HG03103 (cell line): ENCODE measurements around the gene KL.

Experiments
- ATAC-seq: cut with Tn5 transposase; IDR thresholded peaks from one replicate; pipeline ENCODE4 v1.9.1; 2021; ENCODE audit warnings: low read depth; ENCODE audit not compliant: unreplicated experiment

Gene KL

DNA sequence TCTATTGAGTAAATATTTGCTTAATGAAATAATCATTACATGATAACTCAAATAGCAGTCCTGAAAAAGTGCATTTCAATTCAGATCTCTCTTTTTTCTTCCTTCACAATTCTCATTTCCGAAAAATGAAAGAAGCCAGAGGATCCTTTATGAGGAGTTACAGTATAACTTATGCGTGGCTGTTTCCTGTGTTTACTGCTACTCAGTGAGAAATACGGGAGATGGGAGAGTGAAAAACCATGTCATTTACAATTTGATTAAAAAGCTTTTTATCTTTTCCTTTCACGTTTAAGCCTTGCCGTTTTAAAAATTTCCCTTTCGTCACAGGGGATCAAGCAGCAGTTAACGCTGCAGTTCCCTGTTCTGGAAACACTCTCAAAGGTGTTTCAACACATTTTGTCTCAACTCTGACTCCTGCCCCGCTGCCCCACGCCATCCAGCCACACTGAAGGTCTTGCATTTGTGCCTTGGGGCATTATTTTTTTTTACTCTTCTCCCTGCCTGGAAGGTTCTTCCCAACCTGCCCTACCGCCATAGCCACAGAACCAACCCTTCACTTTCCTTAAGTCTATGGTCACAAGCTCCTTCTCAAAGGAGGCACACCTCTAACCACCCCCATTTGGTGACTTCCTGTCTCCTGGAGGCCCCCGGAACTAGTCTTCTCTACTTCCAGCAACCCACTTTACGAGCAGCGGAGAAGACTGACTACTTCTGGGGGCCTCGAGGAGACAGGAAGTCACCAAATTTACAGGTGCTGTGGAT, 17.0 kb downstream of the KL start:
- ATAC-seq = peak; percentile 59

DNA sequence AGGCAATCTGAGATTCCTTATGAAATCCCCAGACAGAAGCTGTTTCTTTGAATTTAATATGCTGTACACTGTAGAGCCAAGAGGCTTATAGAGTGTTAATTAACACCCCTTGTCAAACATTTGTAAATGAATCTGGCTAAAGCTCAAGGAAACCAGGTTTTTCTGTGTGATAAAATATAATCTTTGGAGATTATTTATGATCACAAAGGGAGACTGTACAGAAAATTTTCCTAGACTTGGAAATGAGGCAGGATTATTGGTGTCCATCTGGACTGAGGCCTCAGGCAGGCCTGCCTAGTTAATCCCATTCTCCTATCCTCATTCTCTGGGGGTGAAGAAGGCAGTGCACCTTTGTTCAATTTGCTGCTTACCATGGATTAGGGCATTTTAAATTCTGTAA, 17.8 kb downstream of the KL start:
- no peak for ATAC-seq

DNA sequence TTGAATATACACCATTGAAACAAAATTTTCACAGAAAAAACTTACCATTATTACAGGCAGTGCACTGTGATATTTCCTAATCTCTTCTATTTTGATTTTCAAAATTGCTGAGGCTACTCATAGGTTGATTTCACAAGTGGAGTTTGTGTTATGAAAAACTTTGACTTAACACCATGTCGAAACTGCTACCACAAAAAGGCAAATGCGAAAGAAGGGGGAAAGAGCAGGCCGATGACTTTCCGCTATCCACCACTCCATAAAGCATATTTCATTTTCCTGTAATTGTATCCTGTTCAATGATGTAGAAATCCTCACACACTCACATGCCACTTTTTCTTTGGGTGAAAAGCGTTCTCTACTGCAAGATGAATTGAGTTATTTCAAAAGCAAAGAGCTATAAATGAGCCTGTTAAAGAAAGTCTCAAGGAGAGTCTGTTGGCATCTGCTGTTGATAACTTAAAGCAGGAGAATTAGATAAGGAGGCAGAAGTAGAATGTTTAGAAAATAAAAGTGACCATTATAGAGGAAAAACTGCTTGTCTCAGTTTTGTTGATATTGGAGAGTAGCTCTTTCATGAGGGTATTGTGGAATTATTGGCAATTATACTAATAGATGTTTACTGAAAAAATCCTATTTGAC, 18.8 kb downstream of the KL start:
- no peak for ATAC-seq

DNA sequence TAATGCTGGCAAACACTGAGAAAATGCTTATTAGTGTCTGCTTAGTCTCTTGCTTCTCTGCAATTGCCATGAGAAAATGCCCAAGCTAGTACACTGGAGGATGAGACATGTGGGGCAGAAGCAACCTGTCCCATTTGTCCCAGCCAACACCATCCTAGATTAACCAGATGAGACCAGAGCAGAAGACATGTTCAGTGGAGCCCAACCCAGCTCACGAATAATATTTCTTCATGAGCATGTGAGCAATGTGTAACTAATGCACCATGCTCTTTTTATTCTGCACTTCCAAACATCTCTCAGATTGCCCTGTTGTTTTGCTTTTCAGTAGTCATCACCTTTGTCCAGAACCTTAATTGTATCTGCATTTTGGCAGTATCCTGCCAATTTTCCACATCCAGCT, 21.4 kb downstream of the KL start:
- no peak for ATAC-seq

DNA sequence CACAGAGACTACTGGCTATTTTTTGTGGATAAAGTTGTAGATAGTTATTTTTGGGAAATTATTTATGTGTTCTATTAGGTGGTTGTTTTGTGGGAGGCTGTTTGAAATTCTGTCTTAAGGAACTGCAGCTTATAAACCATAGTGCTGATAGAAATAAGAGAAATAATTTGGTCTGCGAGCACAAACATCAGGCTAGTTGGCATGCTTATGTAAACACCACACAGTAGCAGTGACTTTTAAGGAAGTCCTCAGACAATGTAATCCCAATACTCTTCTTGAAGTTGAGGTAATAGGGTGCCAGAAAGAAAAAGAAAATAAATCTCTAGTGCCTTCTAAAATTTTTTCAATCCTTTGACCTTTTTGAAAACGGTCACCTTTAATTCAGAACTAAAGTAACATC, 23.9 kb downstream of the KL start:
- ATAC-seq = no peak

DNA sequence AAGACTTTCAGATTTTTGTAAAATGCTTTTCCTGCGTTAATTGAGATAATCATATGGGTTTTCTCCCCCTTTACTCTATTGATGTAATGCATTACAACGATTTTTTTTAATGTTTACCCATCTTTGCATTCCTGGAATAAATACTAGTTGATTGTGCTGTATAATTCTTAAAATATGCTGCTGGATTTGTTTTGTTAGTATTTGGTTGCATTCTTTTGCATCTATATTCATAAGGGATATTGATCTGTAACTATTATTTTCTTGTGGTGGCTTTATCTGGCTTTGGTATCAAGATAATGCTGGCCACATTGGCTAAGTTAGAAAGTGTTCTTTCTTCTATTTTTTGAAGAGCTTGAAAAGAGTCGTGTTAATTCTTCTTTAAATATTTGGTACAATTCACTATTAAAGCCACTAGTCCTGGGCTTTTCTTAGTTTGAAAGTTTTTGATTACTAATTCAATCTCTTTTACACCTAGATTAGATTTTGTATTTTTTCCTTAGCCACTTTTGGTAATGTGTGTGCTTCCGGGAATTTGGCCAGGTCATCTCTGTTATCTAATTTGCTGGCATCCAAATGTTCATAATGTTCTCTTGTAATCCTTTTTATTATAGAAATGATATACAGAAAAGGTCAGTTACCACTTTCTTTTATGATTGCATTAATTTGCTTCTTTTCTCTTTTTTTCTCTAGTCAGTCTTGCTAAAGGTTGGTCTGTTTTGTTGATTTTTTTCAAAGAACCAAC, 29.8 kb downstream of the KL start:
- no peak for ATAC-seq

DNA sequence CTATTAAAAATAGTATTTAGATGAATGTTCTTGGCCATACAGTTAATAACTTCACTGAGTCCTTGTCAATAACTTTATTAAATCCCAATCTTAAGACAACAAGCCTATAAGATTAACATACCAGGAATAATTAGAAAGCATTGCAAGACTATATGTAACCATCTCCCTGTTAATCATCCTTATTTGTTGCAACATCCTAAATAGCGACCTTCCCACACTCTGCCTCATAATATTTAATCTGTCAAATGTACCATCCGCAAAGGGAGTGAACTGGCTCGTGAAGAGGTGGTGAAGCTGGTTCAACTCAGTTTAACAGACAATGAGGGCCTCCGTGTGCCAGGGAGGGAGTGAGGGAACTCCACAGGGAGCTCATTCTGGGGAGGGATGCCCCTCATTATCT, 33.9 kb downstream of the KL start:
- no peak for ATAC-seq

DNA sequence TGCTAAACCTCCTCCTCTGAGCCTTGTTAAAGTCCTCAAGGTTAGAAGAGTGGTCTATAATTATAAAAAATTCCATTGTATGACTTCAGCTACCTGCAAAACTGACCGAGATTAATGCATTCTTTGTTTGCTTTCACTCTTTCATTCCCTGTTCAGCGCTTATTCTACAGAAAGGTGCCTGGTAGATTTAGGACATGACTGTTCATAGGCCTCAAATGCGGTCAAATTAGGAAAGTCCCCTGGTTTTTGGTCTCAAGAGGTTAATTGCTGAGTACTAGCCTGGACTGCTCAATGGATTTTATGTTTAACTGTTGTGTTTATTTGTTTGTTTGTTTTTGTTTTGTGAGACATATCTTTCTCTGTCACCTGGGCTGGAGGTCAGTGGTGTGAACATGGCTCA, 35.4 kb downstream of the KL start:
- ATAC-seq = no peak

DNA sequence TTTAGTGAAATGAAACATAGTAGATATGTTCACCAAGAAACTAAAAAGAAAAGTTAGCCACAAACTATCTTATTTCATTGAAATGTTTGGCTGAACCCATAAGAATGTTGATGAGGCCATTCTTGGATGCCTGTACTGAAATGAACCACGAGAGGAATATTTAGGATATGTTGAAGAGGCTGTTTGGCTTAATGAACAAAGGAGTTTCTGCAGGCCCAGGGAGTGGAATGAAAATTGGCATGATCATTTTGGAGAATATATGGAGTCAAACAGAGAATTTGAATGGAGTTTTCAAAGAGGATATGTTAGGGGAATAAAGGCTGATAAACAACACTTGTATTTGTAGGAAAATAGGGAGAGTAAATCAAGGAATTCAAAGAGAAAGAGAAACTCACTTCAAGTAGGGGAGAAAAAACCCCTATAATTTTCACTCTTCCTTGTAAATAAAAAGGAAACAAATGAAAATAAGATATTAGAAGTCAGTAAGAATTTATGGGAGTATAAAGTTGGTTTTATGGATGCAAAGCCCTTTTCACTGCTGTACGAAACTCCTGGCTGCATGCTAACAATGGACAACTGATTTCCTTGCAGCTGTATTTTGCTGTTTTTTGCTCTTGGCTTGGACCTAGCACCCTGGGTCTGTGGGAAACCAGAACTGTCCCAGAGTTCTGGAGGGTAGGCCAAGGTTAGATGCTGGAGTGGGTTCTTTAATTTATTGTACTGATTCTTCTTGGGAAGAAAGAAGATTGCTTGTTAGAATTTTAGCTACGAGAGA, 36.5 kb downstream of the KL start:
- no peak for ATAC-seq

DNA sequence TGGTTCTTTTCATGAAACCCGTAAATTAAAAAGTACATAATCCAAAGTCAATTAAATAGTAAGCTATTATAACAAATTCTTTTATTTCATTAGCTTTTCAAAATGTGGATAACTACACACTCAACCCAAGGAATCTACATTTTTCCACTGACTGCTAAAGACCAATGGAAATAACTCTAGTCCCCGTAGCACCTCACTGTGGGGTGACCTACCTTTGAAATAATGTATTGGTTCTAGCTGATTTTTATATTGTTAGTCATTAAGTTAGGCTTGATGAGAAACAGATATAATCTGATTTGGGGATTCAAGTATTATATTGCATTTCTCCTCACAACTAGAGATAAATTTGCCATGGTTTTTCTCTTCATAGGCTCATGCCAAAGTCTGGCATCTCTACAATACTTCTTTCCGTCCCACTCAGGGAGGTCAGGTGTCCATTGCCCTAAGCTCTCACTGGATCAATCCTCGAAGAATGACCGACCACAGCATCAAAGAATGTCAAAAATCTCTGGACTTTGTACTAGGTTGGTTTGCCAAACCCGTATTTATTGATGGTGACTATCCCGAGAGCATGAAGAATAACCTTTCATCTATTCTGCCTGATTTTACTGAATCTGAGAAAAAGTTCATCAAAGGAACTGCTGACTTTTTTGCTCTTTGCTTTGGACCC, 37.3 kb downstream of the KL start:
- no peak for ATAC-seq

DNA sequence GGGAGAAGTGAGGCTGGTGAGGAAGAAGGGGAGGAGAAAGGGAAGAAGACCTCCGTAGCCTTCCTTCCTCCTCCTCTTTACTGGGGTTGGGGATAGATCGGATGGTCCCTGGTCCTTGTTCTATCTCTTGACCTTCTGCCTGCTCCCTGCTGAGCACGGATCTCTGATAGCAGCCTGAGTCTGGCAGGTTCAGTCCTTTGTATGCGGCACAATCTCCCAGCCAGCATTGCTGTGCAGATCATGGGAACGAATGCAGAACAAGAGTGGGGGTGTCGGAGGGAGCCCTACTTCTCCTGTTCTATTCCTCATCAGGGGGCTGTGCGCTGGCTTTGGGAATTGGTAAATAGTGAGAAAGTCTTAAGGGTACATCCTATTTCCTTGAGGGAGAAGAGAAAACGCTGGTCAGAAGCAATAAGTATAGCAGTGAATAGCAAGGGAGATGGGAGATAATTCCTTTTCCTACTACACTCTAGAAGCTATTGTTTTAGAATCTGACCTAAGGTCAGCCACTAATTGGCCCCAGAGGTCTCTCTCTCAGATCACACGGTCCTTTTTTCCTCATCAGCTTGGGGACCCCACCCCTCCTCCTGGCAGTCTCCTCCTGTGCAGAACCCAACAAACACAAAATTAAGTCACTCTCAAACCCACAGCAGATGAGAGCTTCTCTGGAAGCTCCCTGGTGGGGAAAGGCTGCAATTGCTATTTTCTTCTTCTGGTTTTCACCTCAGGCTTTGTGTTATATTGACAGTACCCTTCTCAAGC, 41.0 kb downstream of the KL start:
- no peak for ATAC-seq

DNA sequence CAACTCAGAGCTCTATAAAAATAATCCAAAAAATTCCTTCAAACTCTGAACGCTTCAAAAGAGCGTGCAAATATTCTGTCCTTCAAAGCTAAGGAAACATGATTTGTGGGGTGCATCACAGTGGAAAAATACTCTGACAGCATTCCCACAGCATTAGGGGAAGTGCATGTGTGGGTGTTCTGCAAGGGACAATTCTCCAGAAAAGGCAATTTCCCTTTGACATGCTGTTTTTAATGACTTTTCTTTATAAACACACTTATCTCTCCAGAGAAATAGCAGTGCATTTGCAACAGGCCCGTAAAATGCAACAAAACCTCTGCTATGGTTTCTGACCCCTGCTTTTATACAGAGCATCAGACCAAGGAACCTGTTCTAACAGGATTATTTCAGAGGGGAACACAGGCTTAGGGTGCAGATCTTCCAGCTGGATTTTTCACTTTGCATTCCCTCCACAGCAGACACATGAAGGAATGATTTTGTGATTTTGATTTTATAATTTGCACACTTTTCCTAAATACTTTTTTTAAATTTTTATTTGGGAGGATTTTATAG, 42.6 kb downstream of the KL start:
- no peak for ATAC-seq

DNA sequence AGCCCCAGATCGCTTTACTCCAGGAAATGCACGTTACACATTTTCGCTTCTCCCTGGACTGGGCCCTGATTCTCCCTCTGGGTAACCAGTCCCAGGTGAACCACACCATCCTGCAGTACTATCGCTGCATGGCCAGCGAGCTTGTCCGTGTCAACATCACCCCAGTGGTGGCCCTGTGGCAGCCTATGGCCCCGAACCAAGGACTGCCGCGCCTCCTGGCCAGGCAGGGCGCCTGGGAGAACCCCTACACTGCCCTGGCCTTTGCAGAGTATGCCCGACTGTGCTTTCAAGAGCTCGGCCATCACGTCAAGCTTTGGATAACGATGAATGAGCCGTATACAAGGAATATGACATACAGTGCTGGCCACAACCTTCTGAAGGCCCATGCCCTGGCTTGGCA, 44.6 kb downstream of the KL start:
- ATAC-seq = no peak

DNA sequence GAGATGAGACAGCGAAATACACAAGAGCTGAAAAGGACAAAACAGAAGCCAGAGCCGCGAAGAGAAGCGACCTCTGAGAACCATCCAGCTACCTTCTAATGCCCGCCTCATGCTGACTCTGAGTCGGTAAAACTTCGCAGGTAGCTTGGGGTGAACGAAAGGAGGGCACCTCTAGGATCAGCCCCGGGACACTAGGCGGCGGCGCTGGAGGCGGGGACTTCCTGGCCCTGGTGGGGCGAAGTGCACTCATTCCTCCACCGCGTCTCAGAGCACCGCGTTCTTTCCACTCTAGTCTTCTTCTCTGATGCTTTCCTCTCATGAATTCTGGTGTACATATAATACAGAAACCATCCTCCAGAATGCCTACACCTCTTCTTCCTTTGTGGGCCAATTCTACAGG, 50.1 kb downstream of the KL start:
- ATAC-seq = no peak

DNA sequence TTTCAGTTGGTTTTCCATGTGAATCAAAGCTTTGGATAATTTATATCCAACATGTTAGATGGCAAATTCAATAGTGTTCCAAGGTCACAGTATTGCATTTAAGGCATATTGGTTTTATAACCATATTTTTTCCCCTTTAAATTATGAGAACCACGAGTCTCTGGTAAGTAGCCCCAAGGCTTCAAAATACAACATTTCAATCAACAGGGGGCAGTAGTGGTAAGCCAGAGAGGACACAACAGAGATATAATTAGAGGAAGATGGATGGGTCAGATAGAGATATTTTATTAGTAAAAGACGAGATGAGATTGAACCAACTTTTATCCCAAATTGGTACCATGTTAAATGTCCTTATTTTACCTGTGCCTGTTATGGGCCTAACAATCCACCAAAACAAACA, 53.1 kb downstream of the KL start:
- ATAC-seq = no peak

DNA sequence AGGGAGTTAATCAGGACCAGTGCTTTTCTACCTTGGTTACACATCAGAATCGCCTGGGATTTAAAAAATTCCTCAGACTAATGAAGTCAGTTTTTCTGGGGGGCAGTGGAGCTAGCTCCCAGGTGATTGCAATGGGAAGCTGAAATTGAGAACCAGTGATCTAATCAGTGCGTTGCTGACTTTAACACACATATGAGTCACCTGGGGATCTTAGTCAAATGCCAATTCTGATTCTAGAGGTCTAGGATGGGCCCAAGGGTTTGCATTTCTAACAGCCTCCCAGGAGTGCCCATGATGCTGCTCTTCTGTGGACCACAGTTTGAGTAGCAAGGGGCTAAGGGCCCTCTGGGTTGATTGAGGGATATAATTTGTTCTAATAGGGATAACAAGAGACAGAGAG, 54.5 kb downstream of the KL start:
- no peak for ATAC-seq

DNA sequence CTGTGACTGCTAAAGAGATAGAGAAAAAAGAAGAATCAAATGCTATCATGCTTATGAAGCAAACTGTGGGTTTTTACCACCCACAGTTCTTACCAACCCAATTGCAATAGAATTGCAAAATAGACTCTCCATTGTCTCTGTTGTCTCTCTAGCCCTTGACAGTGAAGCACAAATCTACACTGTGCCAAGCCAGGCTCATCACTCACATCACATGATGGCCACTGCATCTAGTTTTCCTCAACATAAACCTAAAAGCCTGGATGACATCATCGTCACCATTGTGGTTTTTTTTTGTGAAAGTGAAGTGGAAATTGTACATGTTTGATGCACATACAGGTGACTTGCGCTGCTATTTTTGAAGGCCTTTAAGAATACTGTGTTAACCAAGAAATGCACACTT, 56.1 kb downstream of the KL start:
- ATAC-seq = no peak

DNA sequence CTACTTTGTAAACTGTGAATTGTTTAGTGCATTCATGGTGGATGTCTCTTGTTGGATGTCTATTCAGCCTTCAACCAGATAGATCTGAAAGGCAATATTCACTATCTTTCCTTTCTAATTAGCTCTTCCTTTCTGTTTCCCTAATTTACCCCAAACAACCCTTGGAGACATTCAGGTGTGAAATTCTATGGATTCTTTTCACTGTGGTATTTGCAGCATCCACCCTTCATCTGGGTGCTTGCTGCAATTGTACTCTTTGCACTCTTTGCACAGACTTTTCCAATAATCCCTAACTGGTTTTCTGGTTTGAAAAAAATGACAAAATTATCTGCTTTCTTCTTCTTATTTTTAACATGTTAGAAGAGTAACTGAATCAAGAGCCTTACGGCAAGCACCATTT, 56.5 kb downstream of the KL start:
- ATAC-seq = no peak

DNA sequence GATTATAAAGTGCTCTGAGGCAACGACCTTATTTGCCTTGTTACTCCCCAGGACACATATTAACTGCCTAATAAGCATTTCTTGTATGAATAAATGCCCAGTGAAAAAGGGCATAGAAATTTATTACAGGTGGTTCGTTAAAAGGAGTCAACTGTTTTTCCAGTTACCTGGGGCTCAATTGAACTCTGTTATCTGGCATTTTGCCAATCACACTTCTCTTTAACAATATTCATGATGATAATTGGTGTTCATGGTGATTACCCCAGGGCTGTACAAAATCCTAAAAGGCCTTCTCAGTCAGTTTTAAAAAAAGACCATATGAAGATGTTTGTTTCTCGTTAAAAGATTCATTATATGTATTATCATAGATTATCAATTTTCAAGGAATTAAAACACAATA, 57.1 kb downstream of the KL start:
- no peak for ATAC-seq
